HepG2 (cell line): Measurements from ENCODE around the gene FIGLA. TPM values are rescaled to one million over a fixed set of nuclear protein-coding genes. Genes with fewer than 3 reads are reported as not detected.

Experiments
- ATF7 ChIP-seq, 2 experiments: fragments of 450-650 bp in 1 of 2; sonication (generic) in 1 of 2; formaldehyde crosslinking in 1 of 2; IDR thresholded peaks; 2 replicates each; pipeline versions ENCODE4 v1.4.0 to v1.6.1; 2016 to 2020; ENCODE audit warnings: antibody characterized with exemption in 1 of 2, mild to moderate bottlenecking in 1 of 2, missing genetic modification reagents in 1 of 2
- CBX2 ChIP-seq, 2 experiments: fragments of 200-600 bp in 1 of 2; sonication (generic); formaldehyde crosslinking in 1 of 2; IDR thresholded peaks; 2 replicates each; pipeline versions ENCODE4 v1.7.0 to v1.8.1; 2018 to 2022; ENCODE audit warnings: low read depth in 2 of 2, low read length in 1 of 2, mild to moderate bottlenecking in 1 of 2, missing genetic modification reagents in 1 of 2
- CCDC6 ChIP-seq: sonication (generic); formaldehyde crosslinking; IDR thresholded peaks from 2 replicates; pipeline ENCODE4 v1.8.1; 2022; ENCODE audit warnings: mild to moderate bottlenecking, missing genetic modification reagents, moderate library complexity
- GTF2F1 ChIP-seq: fragments of 150-350 bp; IDR thresholded peaks from 2 replicates; pipeline ENCODE4 v1.6.1; 2014; ENCODE audit warnings: low read length
- ISL2 ChIP-seq: sonication (generic); formaldehyde crosslinking; IDR thresholded peaks from 2 replicates; pipeline ENCODE4 v1.5.0; 2020; ENCODE audit warnings: missing genetic modification reagents
- KDM2A ChIP-seq: sonication (generic); formaldehyde crosslinking; IDR thresholded peaks from 2 replicates; pipeline ENCODE4 v1.4.0; 2020; ENCODE audit warnings: low read depth, missing genetic modification reagents, borderline replicate concordance
- MAF1 ChIP-seq: sonication (generic); formaldehyde crosslinking; IDR thresholded peaks from 2 replicates; pipeline ENCODE4 v1.5.0; 2020; ENCODE audit warnings: missing genetic modification reagents, borderline replicate concordance
- NFYC ChIP-seq: IDR thresholded peaks from 2 replicates; pipeline ENCODE4 v1.6.1; 2016; ENCODE audit warnings: missing genetic modification reagents, missing compliant biosample characterization
- PAF1 ChIP-seq: IDR thresholded peaks from 2 replicates; pipeline ENCODE4 v1.6.1; 2016; ENCODE audit warnings: missing genetic modification reagents, missing compliant biosample characterization
- POGZ ChIP-seq: sonication (generic); formaldehyde crosslinking; IDR thresholded peaks from 2 replicates; pipeline ENCODE4 v1.4.0; 2020; ENCODE audit warnings: mild to moderate bottlenecking, missing genetic modification reagents
- RFXAP ChIP-seq: sonication (generic); formaldehyde crosslinking; IDR thresholded peaks from 2 replicates; pipeline ENCODE4 v1.4.0; 2020; ENCODE audit warnings: missing genetic modification reagents, borderline replicate concordance
- TCF12 ChIP-seq, 2 experiments: fragments of 450-650 bp in 1 of 2; sonication (generic) in 1 of 2; formaldehyde crosslinking in 1 of 2; IDR thresholded peaks; 2 replicates each; pipeline versions ENCODE4 v1.6.1 to v1.8.0; 2017 to 2022; ENCODE audit warnings: antibody characterized with exemption in 1 of 2, mild to moderate bottlenecking in 1 of 2, missing genetic modification reagents in 1 of 2, moderate library complexity in 1 of 2
- TCF7L2 ChIP-seq: IDR thresholded peaks from 2 replicates; pipeline ENCODE4 v1.6.1; 2011; ENCODE audit warnings: mild to moderate bottlenecking, low read depth, low read length, moderate library complexity
- TEAD3 ChIP-seq: optimal IDR thresholded peaks from 2 replicates; pipeline ENCODE3; 2016; ENCODE audit warnings: borderline replicate concordance
- ZFP82 ChIP-seq: sonication (generic); formaldehyde crosslinking; IDR thresholded peaks from 2 replicates; pipeline ENCODE4 v1.5.1; 2020; ENCODE audit warnings: mild to moderate bottlenecking, missing genetic modification reagents, borderline replicate concordance
- ZFY ChIP-seq: sonication (generic); formaldehyde crosslinking; IDR thresholded peaks from 2 replicates; pipeline ENCODE4 v1.4.0; 2020; ENCODE audit warnings: missing genetic modification reagents
- ZNF12 ChIP-seq: sonication (generic); formaldehyde crosslinking; IDR thresholded peaks from 2 replicates; pipeline ENCODE4 v1.5.0; 2020; ENCODE audit warnings: missing genetic modification reagents
- ZNF124 ChIP-seq: sonication (generic); formaldehyde crosslinking; IDR thresholded peaks from 2 replicates; pipeline ENCODE4 v1.4.0; 2020; ENCODE audit warnings: missing genetic modification reagents
- ZNF296 ChIP-seq: sonication (generic); formaldehyde crosslinking; conservative IDR thresholded peaks from 2 replicates; pipeline ENCODE4 v1.5.0; 2020; ENCODE audit warnings: mild to moderate bottlenecking, missing genetic modification reagents
- ZNF496 ChIP-seq: sonication (generic); formaldehyde crosslinking; IDR thresholded peaks from 2 replicates; pipeline ENCODE4 v1.8.1; 2023; ENCODE audit warnings: mild to moderate bottlenecking, moderate library complexity, missing genetic modification reagents; ENCODE audit not compliant: insufficient replicate concordance
- ZNF7 ChIP-seq: IDR thresholded peaks from 2 replicates; pipeline ENCODE4 v1.6.1; 2016; ENCODE audit warnings: missing biosample characterization, missing genetic modification reagents
- ZNF839 ChIP-seq: sonication (generic); formaldehyde crosslinking; IDR thresholded peaks from 2 replicates; pipeline ENCODE4 v1.4.0; 2020; ENCODE audit warnings: missing genetic modification reagents, mild to moderate bottlenecking, borderline replicate concordance
- polyA plus RNA-seq, 8 experiments: library from polyadenylated mRNA; depleted of rRNA in 3 of 8; stranded (reverse) in 7 of 8; unstranded in 1 of 8; fragments of >200 nt; fragmentation: Illumina TruSeq in 4 of 8; extraction: Trizol in 4 of 8; gene quantifications; 2 replicates each; pipeline versions ENCODE4 v1.2.1 to v1.2.3, GENCODE V29; 2011 to 2016; ENCODE audit warnings: low read depth in 4 of 8, missing spikeins in 1 of 8, mixed read lengths in 1 of 8; ENCODE audit not compliant: insufficient read depth in 1 of 8
- total RNA-seq, 5 experiments: library from RNA; depleted of rRNA; stranded (reverse); fragments of >200 nt; fragmentation: Illumina TruSeq; extraction: Trizol; gene quantifications; 2 replicates each; pipeline ENCODE4 v1.2.3, GENCODE V29; 2016; ENCODE audit warnings: low read depth in 1 of 5
- TF ChIP-seq, protein P1 (sequence below): sonication (generic); formaldehyde crosslinking; IDR thresholded peaks from 2 replicates; pipeline ENCODE4 v1.8.1; 2023; ENCODE audit warnings: mild to moderate bottlenecking, missing genetic modification reagents, borderline replicate concordance
- TF ChIP-seq, protein P2 (sequence below): IDR thresholded peaks from 2 replicates; pipeline ENCODE4 v1.6.1; 2016; ENCODE audit warnings: low read depth
- TF ChIP-seq, protein P3 (sequence below): sonication (generic); formaldehyde crosslinking; IDR thresholded peaks from 2 replicates; pipeline ENCODE4 v1.4.0; 2020; ENCODE audit warnings: mild to moderate bottlenecking, missing genetic modification reagents
- TF ChIP-seq, protein P4 (sequence below): sonication (generic); formaldehyde crosslinking; IDR thresholded peaks from 2 replicates; pipeline ENCODE4 v1.5.1; 2020; ENCODE audit warnings: missing genetic modification reagents, mild to moderate bottlenecking, borderline replicate concordance

The FIGLA gene
- total and polyA plus RNA-seq, 2 of the 13 experiments (the other 11 are each of a cell fraction or from before 2014, with no cell fraction given): not detected

DNA sequence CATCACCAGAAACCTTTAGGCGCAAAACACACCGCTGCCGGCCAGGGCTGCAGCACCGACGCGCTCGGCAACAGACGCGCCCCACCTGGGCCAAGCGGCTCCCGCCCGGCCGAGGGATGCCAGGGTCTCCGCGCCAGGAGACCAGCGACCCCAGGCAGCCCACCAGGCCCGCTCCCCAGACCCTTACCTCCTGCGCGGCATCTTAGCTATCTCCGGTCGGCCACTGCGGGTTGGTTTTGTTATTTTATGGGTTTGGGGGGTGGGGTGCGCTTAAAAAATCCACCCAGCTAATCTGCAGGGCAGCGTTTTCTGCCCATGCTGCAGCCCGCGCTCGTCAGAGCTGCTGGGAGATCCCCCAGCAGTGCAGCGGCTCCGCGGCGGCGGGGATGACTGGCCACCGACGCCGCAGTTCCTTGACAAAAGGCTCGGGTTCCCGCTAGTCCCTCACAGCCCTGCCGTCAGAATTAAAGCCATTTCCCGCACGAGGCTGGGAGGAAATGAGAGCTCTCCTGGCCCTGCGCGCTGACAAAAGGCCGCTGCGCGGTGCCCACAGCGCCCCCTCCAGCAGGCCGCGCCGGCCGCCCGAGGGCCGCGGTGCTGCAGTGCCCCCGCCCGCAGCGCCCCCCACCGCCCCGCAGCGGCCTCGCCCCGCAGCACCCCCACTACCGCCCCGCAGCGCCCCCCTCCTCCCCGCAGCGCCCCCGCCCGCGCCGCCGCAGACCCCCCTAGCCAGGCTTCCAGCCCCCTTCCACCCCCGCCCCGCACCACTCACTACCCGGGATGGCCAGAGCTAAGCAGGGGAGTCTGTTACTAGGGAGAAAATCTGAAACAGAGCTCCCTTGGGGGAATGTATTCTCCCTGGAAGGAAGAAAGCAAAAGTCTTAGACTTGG is 22.5 kb downstream of the FIGLA start, which contains the start of gene ADD2 (continued):
- TF ChIP-seq ZNF124 (CRISPR knock-in tag): no peak
- TF ChIP-seq CCDC6 (CRISPR knock-in tag): no peak
- no peak for TF ChIP-seq ZNF839 (CRISPR knock-in tag)
- TF ChIP-seq ZNF7 (CRISPR knock-in tag): no peak
- no peak for TF ChIP-seq CBX2 (IDR thresholded peaks at IDR 0.05; ENCODE audit: low read depth, low read length)
- no peak for TF ChIP-seq CBX2 (CRISPR knock-in tag; IDR thresholded peaks at IDR 0.05; ENCODE audit: low read depth)
- TF ChIP-seq TCF12 (IDR thresholded peaks at IDR 0.05): no peak
- TF ChIP-seq TCF12 (CRISPR knock-in tag; IDR thresholded peaks at IDR 0.05): no peak
- TF ChIP-seq ATF7 (IDR thresholded peaks at IDR 0.05): no peak
- no peak for TF ChIP-seq ATF7 (CRISPR knock-in tag; IDR thresholded peaks at IDR 0.05)
- TF ChIP-seq, protein P1, sequence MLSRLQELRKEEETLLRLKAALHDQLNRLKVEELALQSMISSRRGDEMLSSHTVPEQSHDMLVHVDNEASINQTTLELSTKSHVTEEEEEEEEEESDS: no peak
- no peak for TF ChIP-seq RFXAP (CRISPR knock-in tag)
- no peak for TF ChIP-seq ZNF496 (CRISPR knock-in tag)
- TF ChIP-seq, protein P2, sequence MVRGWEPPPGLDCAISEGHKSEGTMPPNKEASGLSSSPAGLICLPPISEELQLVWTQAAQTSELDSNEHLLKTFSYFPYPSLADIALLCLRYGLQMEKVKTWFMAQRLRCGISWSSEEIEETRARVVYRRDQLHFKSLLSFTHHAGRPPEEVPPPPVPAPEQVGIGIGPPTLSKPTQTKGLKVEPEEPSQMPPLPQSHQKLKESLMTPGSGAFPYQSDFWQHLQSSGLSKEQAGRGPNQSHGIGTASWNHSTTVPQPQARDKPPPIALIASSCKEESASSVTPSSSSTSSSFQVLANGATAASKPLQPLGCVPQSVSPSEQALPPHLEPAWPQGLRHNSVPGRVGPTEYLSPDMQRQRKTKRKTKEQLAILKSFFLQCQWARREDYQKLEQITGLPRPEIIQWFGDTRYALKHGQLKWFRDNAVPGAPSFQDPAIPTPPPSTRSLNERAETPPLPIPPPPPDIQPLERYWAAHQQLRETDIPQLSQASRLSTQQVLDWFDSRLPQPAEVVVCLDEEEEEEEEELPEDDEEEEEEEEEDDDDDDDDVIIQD (CRISPR knock-in tag): no peak
- peak; percentile 17; the same call in 1 of the 2 replicates for TF ChIP-seq KDM2A (CRISPR knock-in tag)
- TF ChIP-seq MAF1 (CRISPR knock-in tag): no peak
- TF ChIP-seq, protein P3, sequence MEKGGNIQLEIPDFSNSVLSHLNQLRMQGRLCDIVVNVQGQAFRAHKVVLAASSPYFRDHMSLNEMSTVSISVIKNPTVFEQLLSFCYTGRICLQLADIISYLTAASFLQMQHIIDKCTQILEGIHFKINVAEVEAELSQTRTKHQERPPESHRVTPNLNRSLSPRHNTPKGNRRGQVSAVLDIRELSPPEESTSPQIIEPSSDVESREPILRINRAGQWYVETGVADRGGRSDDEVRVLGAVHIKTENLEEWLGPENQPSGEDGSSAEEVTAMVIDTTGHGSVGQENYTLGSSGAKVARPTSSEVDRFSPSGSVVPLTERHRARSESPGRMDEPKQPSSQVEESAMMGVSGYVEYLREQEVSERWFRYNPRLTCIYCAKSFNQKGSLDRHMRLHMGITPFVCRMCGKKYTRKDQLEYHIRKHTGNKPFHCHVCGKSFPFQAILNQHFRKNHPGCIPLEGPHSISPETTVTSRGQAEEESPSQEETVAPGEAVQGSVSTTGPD: no peak
- TF ChIP-seq TCF7L2: no peak
- no peak for TF ChIP-seq PAF1 (CRISPR knock-in tag)
- no peak for TF ChIP-seq ZNF296 (CRISPR knock-in tag)
- TF ChIP-seq, protein P4, sequence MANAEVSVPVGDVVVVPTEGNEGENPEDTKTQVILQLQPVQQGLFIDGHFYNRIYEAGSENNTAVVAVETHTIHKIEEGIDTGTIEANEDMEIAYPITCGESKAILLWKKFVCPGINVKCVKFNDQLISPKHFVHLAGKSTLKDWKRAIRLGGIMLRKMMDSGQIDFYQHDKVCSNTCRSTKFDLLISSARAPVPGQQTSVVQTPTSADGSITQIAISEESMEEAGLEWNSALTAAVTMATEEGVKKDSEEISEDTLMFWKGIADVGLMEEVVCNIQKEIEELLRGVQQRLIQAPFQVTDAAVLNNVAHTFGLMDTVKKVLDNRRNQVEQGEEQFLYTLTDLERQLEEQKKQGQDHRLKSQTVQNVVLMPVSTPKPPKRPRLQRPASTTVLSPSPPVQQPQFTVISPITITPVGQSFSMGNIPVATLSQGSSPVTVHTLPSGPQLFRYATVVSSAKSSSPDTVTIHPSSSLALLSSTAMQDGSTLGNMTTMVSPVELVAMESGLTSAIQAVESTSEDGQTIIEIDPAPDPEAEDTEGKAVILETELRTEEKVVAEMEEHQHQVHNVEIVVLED: no peak
- no peak; the same call in 1 of the 2 replicates for TF ChIP-seq ZFY (CRISPR knock-in tag)
- TF ChIP-seq ZNF12: no peak
- no peak for TF ChIP-seq NFYC (CRISPR knock-in tag)
- no peak for TF ChIP-seq GTF2F1
- no peak for TF ChIP-seq POGZ (CRISPR knock-in tag)
- TF ChIP-seq ZFP82 (CRISPR knock-in tag): no peak
- no peak for TF ChIP-seq TEAD3
- no peak for TF ChIP-seq ISL2 (CRISPR knock-in tag)
